COLO668 (cell line): Measurements from ENCODE around the gene NUDT16L1.
A peak's percentile ranks its signal among the peaks of the same experiment; 100 is the strongest.

Experiments
- DNase-seq: peaks from one replicate; lab custom pipeline; 2025; ENCODE audit not compliant: unreplicated experiment; lab: John Stamatoyannopoulos, UW

NUDT16L1 gene

DNA sequence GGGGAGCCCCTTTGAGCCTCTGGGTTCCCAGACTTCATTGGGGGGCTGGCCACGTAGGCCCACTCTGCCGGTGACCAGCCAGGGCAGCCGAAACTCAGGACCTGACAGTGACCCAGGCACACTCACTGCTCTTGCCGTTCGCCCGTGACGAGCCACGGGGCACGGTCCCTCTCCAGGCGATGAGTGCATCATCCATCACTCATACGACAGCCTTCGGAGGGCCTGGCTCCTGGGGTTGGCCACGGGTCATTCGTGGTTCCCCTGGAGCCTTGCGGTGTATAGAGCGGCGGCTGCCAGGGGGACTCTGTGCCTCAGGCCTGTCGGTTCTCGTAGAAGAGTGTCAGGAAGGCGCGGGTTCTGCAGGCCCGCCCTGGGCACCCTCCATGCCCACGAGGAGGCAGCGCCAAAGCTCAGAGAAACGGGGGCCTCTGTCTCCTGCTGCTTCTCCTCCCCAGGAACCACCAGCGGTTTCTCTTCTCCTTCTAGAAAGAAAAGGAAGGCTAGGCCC lies 11.2 kb upstream of the NUDT16L1 start:
- no peak for DNase-seq

DNA sequence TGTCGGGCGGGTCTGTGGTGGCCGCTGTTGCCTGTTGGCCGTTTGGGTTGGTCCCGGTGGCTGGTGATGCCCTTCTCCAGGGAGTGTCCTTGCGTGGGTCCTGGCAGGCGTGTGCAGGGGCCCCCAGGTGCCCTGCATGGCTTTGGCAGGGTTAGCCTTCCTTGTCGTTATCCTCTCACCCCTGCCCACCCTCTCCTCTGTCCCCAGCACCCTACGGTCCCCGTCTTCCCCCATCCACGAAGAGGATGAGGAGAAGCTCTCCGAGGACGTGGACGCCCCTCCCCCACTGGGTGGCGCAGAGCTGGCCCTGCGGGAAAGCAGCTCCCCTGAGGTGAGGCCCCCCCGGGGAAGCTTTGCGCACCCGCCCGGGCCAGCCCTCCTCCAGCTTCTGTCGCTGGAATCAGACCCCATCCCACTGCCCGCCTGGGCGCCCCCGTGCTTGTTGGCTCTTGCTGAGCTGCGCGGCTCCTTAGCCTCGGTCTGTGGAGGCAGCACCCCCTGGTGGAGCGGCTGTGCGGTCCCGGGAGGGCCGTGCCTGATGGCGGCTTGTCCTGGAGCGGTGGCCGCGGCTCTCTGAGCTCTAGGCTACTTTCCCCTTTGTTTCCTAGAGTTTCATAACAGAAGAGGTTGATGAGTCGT lies 10.6 kb upstream of the NUDT16L1 start:
- DNase-seq: peak; percentile 44

GRCh38 chr16:4683255-4684057 lies 9.9 kb upstream of the NUDT16L1 start:
- DNase-seq: no peak

GRCh38 chr16:4684058-4684715 lies 9.2 kb upstream of the NUDT16L1 start:
- no peak for DNase-seq

DNA sequence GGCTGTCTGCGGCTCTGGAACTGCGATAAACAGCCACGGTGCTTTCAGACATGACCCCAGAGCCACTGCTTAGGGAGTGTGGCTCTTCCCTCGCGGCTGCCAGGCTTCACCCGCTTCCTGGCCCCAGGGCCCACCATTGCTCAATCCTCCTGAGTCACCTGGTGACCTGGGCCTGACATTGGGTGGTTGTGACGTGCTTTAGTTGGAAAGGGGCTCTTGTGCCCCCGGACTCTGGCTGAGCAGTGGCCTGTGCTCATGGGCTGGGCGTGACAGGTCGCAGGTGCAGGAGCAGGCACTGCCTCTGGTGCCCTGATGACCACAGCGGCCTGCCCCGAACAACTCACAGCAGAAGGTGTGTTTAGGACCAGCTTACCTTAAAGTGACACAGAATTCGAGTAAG lies 8.6 kb upstream of the NUDT16L1 start:
- DNase-seq: no peak

- DNase-seq: no peak
Observed at GRCh38 chr16:4685292-4685691, 8.1 kb upstream of the NUDT16L1 start.

- no peak for DNase-seq
Observed at GRCh38 chr16:4685776-4686496, 7.4 kb upstream of the NUDT16L1 start.

GRCh38 chr16:4686497-4687210 lies 6.7 kb upstream of the NUDT16L1 start:
- no peak for DNase-seq

- no peak for DNase-seq
Observed at GRCh38 chr16:4687416-4687815, 5.9 kb upstream of the NUDT16L1 start.

GRCh38 chr16:4687946-4688673 lies 5.3 kb upstream of the NUDT16L1 start:
- no peak for DNase-seq

- DNase-seq: no peak
Observed at GRCh38 chr16:4688674-4689045, 4.7 kb upstream of the NUDT16L1 start.

GRCh38 chr16:4689091-4689671 lies 4.2 kb upstream of the NUDT16L1 start:
- DNase-seq: no peak

GRCh38 chr16:4689864-4690704 lies 3.3 kb upstream of the NUDT16L1 start:
- no peak for DNase-seq

DNA sequence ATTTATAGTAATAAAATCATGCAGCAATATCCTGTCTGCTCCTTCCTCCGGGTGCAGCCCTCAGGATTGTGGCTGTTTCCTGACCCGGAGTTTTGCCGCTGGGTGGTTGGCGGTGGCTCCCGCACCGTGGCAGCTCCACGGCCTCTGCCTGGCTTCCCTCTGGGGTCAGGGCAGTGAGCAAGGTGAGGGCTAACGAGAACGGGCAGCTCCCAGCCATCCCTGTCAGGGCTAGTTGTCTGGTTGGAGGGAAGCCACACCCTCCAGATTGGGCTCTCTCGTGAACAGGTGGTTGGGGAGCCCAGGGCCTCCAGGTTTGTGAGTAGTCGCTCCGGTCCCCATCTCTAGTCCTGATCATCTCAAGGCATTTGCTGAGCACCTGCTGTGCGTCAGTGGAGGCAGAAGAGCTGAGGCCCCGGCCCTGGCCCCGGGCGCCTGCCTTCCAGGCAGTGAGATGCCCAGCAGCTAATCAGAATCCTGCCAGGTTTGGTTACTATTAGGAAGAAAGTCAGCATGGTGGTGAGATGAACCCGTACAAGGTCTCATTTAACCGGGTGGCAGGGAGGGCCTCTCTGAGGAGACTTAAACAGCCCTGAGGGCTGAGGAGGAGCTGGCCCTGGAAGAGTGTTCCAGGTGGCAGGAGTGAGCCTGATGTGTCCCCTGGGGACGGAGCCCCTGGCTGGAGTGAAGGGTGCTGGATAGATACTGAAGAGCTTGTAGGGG lies 2.3 kb upstream of the NUDT16L1 start:
- DNase-seq: no peak

- no peak for DNase-seq
Observed at GRCh38 chr16:4691666-4692412, 1.5 kb upstream of the NUDT16L1 start.

DNA sequence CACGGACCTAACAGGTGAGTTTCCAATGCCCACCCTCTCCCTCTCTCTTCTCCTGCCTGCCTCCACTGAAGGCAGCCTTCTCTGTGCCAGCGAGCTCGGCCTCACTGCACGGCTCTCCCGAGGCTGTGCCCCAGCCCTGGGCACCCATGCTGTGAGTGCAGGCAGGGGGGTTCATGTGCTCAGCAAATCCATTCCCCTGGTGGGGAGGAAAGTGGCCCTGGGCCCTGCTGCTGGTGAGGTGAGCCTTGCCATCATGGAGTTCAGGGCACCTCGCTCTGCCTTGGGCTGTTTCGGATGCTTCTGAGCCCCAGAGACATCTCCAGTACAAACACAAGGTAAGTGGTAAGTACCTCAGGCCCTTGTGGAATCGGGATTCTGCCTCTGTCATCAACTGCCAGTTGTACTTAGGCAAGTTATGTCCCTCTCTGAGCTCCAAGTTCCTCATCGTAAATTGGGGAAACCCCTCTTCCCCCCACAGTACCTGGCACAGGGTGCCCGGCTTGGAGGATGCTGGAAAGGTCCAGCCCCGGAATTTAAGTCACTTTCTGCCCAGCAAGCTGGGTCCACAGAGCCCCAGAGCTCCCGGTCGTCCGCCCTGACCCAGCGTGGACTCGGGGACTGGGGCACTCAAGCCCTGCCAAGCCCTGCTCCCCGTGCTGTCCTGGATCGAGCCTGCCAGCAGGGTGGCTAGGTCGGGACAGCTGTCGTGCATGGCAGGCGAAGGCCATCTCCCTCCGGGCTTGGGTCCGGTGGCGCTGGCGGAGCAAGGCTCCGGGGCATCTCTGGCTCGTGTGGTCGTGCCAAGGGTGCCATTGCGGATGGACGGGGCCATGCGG lies 684 bp upstream of the NUDT16L1 start:
- DNase-seq: no peak
